PFSK-1 (cell line): ENCODE results near the gene ULK1.

ENCODE experiments used
- FOXP2 ChIP-seq: optimal IDR thresholded peaks from 2 replicates; pipeline ENCODE3; 2011; ENCODE audit warnings: borderline replicate concordance, control low read depth, inconsistent platforms; ENCODE audit not compliant: insufficient read depth; ENCODE audit errors: extremely low read length, extremely low read depth
- POLR2AphosphoS5 ChIP-seq: IDR thresholded peaks from 2 replicates; pipeline ENCODE4 v1.6.1; 2012; ENCODE audit warnings: low read depth, mild to moderate bottlenecking, control low read depth, low read length, moderate library complexity
- SIN3A ChIP-seq: IDR thresholded peaks from 2 replicates; pipeline ENCODE4 v1.6.1; 2012; ENCODE audit warnings: mild to moderate bottlenecking, low read length, moderate library complexity, borderline replicate concordance; ENCODE audit not compliant: insufficient read depth
- TAF1 ChIP-seq: IDR thresholded peaks from 2 replicates; pipeline ENCODE4 v1.6.1; 2012; ENCODE audit warnings: low read length, control low read depth, borderline replicate concordance; ENCODE audit not compliant: insufficient read depth
- TF ChIP-seq, protein P1 (sequence below), 2 experiments: IDR thresholded peaks; 2 replicates each; pipeline versions ENCODE4 v1.6.1 to v1.8.0; 2011 to 2012; ENCODE audit warnings: low read depth in 2 of 2, low read length in 2 of 2, control low read depth in 1 of 2, inconsistent platforms in 1 of 2, mild to moderate bottlenecking in 1 of 2, moderate library complexity in 1 of 2; ENCODE audit not compliant: insufficient read depth in 1 of 2

Gene ULK1

DNA sequence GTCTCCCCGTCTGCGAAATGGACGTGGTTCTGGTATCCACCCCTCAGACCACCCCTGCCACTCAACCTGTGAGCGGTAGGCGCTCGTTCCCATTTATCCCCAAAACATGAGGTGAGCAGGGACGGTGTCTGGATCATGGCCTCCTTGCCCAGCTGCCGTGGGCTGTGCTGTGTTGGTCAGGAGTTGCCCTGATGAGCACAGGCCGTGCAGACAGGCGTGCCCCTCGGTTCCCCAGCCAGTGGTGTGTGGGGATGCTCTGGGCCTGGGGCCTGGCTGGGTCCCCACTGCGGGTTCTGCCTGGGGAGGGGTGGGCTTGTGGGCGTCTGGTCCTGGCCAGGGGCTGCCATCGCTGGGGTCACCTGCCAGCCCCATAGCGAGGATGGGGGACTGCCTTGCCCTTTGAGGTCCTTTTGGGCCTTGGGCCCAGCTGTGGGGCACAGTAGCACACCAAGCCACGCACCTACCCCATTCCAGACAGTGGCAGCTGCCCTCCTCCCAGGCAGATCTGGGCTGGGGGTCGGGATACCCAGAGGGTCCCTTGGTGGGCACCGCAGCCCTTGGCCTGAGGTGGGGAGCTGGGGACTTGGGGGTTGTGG, 23.4 kb downstream of the ULK1 start:
- TF ChIP-seq, protein P1, sequence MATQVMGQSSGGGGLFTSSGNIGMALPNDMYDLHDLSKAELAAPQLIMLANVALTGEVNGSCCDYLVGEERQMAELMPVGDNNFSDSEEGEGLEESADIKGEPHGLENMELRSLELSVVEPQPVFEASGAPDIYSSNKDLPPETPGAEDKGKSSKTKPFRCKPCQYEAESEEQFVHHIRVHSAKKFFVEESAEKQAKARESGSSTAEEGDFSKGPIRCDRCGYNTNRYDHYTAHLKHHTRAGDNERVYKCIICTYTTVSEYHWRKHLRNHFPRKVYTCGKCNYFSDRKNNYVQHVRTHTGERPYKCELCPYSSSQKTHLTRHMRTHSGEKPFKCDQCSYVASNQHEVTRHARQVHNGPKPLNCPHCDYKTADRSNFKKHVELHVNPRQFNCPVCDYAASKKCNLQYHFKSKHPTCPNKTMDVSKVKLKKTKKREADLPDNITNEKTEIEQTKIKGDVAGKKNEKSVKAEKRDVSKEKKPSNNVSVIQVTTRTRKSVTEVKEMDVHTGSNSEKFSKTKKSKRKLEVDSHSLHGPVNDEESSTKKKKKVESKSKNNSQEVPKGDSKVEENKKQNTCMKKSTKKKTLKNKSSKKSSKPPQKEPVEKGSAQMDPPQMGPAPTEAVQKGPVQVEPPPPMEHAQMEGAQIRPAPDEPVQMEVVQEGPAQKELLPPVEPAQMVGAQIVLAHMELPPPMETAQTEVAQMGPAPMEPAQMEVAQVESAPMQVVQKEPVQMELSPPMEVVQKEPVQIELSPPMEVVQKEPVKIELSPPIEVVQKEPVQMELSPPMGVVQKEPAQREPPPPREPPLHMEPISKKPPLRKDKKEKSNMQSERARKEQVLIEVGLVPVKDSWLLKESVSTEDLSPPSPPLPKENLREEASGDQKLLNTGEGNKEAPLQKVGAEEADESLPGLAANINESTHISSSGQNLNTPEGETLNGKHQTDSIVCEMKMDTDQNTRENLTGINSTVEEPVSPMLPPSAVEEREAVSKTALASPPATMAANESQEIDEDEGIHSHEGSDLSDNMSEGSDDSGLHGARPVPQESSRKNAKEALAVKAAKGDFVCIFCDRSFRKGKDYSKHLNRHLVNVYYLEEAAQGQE (IDR thresholded peaks at IDR 0.05; ENCODE audit: insufficient read depth in 1 of 2, low read depth in 2 of 2, low read length in 2 of 2) = no peak
- TF ChIP-seq FOXP2 = no peak
- no peak for TF ChIP-seq SIN3A

DNA sequence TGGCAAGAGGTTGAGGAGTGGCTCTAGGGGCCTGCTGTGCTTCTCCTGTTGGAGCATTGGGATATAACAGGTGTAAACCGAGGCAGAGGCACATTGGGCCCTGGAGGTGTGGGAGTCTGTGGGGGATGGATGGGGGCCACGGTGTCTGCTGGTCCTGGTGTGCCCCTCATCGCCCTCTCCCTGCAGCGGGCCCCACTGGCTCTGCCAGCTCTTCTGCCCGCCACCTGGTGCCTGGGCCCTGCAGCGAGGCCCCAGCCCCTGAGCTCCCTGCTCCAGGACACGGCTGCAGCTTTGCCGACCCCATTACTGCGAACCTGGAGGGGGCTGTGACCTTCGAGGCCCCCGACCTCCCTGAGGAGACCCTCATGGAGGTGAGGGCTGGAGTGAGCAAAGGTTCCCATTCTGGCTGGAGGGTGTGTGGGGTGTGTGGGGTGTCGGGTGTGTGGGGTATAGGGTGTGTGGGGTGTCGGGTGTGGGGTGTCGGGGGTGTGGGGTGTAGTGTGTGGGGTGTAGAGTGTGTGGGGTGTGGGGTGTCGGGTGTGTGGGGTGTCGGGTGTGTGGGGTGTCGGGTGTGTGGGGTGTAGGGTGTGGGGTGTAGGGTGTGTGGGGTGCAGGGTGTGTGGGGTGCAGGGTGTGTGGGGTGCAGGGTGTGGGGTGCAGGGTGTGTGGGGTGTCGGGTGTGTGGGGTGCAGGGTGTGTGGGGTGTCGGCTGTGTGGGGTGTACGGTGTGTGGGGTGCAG, 24.1 kb downstream of the ULK1 start:
- TF ChIP-seq SIN3A (no peak), POLR2AphosphoS5 (no peak), FOXP2 (no peak), TAF1 (no peak)
- TF ChIP-seq, protein P1 (IDR thresholded peaks at IDR 0.05; ENCODE audit: insufficient read depth in 1 of 2, low read depth in 2 of 2, low read length in 2 of 2) = no peak

DNA sequence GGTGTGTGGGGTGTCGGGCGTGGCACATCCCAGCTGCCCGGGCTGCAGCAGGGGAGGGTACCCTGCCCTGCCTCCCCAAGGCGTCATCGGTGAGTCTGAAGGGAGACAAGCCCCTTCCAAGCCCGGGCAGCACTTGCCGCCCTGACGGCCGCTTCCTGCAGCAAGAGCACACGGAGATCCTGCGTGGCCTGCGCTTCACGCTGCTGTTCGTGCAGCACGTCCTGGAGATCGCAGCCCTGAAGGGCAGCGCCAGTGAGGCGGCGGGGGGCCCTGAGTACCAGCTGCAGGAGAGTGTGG, 24.6 kb downstream of the ULK1 start:
- TF ChIP-seq TAF1 = no peak
- no peak for TF ChIP-seq FOXP2
- TF ChIP-seq, protein P1 (IDR thresholded peaks at IDR 0.05; ENCODE audit: insufficient read depth in 1 of 2, low read depth in 2 of 2, low read length in 2 of 2) = no peak
- TF ChIP-seq SIN3A = no peak
- no peak for TF ChIP-seq POLR2AphosphoS5

DNA sequence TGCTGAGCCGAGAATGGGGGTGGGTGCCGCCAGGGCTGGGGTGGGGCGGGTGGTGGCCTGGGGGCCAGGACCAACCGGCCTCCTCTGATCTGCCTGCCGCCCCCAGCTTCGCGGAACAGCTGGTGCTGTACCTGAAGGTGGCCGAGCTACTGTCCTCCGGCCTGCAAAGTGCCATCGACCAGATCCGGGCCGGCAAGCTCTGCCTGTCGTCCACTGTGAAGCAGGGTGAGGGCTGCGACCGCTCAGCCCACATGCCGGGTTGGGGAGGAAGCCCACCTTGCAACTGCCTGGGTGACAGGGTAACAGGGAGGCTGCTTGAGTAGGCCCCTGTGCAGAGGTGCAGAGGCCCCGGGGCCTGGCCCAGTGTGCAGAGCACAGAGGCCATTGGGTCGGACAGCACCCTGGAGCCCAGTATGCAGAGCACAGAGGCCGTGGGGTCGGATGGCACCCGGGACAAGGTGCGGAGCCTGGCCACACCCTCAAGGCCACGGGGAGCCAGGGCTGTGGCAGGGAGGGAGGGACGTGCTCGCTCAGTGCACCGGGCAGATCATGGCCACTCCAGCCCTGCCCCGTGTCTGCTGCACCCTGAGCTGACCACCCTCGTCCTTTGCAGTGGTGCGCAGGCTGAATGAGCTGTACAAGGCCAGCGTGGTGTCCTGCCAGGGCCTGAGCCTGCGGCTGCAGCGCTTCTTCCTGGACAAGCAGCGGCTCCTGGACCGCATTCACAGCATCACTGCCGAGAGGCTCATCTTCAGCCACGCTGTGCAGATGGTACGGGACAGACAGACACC, 25.1 kb downstream of the ULK1 start:
- TF ChIP-seq, protein P1 (IDR thresholded peaks at IDR 0.05; ENCODE audit: insufficient read depth in 1 of 2, low read depth in 2 of 2, low read length in 2 of 2) = no peak
- TF ChIP-seq POLR2AphosphoS5 (no peak), SIN3A (no peak), FOXP2 (no peak), TAF1 (no peak)
